ENCODE measurements around the gene AOX1. TPM values are rescaled to one million over a fixed set of nuclear protein-coding genes. Genes with fewer than 3 reads are reported as not detected.

AOX1 gene
- total RNA-seq, 1 donor from 2014 or later = 2.1 TPM

- H3K4me1 ChIP-seq (ENCODE audit: control insufficient read depth in 3 of 3, insufficient read depth in 3 of 3, low read length in 3 of 3) = no peaks in the 10 kb centered on the region
- H3K9me3 ChIP-seq (ENCODE audit: control insufficient read depth in 3 of 3, low read length in 3 of 3) = no peaks in the 10 kb centered on the region
- no peak overlapping the region for H3K27ac ChIP-seq (ENCODE audit: low read depth, low read length)
- no peaks in the 10 kb centered on the region for H3K36me3 ChIP-seq (ENCODE audit: control insufficient read depth in 3 of 3, insufficient read depth in 3 of 3, low read length in 3 of 3)
- no peak overlapping the region for H3K9ac ChIP-seq (ENCODE audit: low read depth in 1 of 3, low read length in 3 of 3)
- no peak overlapping the region for H3K4me3 ChIP-seq (ENCODE audit: low read length in 3 of 3)
- peaks cover 0 to 2% (median 0%) of the 10 kb centered on the region in 3 donors for H3K27me3 ChIP-seq (ENCODE audit: control insufficient read depth in 3 of 3, insufficient read depth in 3 of 3, low read length in 3 of 3)
These were observed 108.1 kb downstream of the AOX1 start for GRCh38 chr2:200693836-200694470.

- Histone ChIP-seq H3K27ac (ENCODE audit: low read depth, low read length) (no peak overlapping the region), H3K4me3 (ENCODE audit: low read length in 3 of 3) (no peak overlapping the region), H3K27me3 (ENCODE audit: control insufficient read depth in 3 of 3, insufficient read depth in 3 of 3, low read length in 3 of 3) (peaks cover 0 to 2% (median 0%) of the 10 kb centered on the region in 3 donors)
These were observed 109.4 kb downstream of the AOX1 start for GRCh38 chr2:200695191-200695590.

GRCh38 chr2:200695601-200696000 is 109.8 kb downstream of the AOX1 start:
- Histone ChIP-seq H3K9ac (ENCODE audit: low read depth in 1 of 3, low read length in 3 of 3) (no peak overlapping the region), H3K27ac (ENCODE audit: low read depth, low read length) (no peak overlapping the region), H3K4me3 (ENCODE audit: low read length in 3 of 3) (no peak overlapping the region), H3K4me1 (ENCODE audit: control insufficient read depth in 3 of 3, insufficient read depth in 3 of 3, low read length in 3 of 3) (no peaks in the 10 kb centered on the region), H3K27me3 (ENCODE audit: control insufficient read depth in 3 of 3, insufficient read depth in 3 of 3, low read length in 3 of 3) (peaks cover 0 to 2% (median 0%) of the 10 kb centered on the region in 3 donors), H3K9me3 (ENCODE audit: control insufficient read depth in 3 of 3, low read length in 3 of 3) (no peaks in the 10 kb centered on the region), H3K36me3 (ENCODE audit: control insufficient read depth in 3 of 3, insufficient read depth in 3 of 3, low read length in 3 of 3) (no peaks in the 10 kb centered on the region)

More at GRCh38 chr2:200695191-200695590, 109.4 kb downstream of the AOX1 start:
- Histone ChIP-seq H3K9me3 (ENCODE audit: control insufficient read depth in 3 of 3, low read length in 3 of 3) (no peaks in the 10 kb centered on the region), H3K36me3 (ENCODE audit: control insufficient read depth in 3 of 3, insufficient read depth in 3 of 3, low read length in 3 of 3) (no peaks in the 10 kb centered on the region), H3K4me1 (ENCODE audit: control insufficient read depth in 3 of 3, insufficient read depth in 3 of 3, low read length in 3 of 3) (no peaks in the 10 kb centered on the region), H3K9ac (ENCODE audit: low read depth in 1 of 3, low read length in 3 of 3) (no peak overlapping the region)

- Histone ChIP-seq H3K36me3 (ENCODE audit: control insufficient read depth in 3 of 3, insufficient read depth in 3 of 3, low read length in 3 of 3) (no peaks in the 10 kb centered on the region), H3K9ac (ENCODE audit: low read depth in 1 of 3, low read length in 3 of 3) (no peak overlapping the region), H3K4me3 (ENCODE audit: low read length in 3 of 3) (no peak overlapping the region), H3K4me1 (ENCODE audit: control insufficient read depth in 3 of 3, insufficient read depth in 3 of 3, low read length in 3 of 3) (no peaks in the 10 kb centered on the region), H3K27ac (ENCODE audit: low read depth, low read length) (no peak overlapping the region), H3K27me3 (ENCODE audit: control insufficient read depth in 3 of 3, insufficient read depth in 3 of 3, low read length in 3 of 3) (peaks cover 0 to 2% (median 0%) of the 10 kb centered on the region in 3 donors), H3K9me3 (ENCODE audit: control insufficient read depth in 3 of 3, low read length in 3 of 3) (no peaks in the 10 kb centered on the region)
These were observed 112.4 kb downstream of the AOX1 start for GRCh38 chr2:200698217-200698616.

- Histone ChIP-seq H3K36me3 (ENCODE audit: control insufficient read depth in 3 of 3, insufficient read depth in 3 of 3, low read length in 3 of 3) (no peaks in the 10 kb centered on the region), H3K4me1 (ENCODE audit: control insufficient read depth in 3 of 3, insufficient read depth in 3 of 3, low read length in 3 of 3) (no peaks in the 10 kb centered on the region), H3K9me3 (ENCODE audit: control insufficient read depth in 3 of 3, low read length in 3 of 3) (no peaks in the 10 kb centered on the region), H3K9ac (ENCODE audit: low read depth in 1 of 3, low read length in 3 of 3) (no peak overlapping the region), H3K27me3 (ENCODE audit: control insufficient read depth in 3 of 3, insufficient read depth in 3 of 3, low read length in 3 of 3) (no peaks in the 10 kb centered on the region), H3K4me3 (ENCODE audit: low read length in 3 of 3) (no peak overlapping the region), H3K27ac (ENCODE audit: low read depth, low read length) (no peak overlapping the region)
These were observed 113.5 kb downstream of the AOX1 start for GRCh38 chr2:200699310-200699709.

GRCh38 chr2:200700856-200701255 is 115.0 kb downstream of the AOX1 start:
- Histone ChIP-seq H3K27me3 (ENCODE audit: control insufficient read depth in 3 of 3, insufficient read depth in 3 of 3, low read length in 3 of 3) (no peaks in the 10 kb centered on the region), H3K27ac (ENCODE audit: low read depth, low read length) (no peak overlapping the region), H3K9ac (ENCODE audit: low read depth in 1 of 3, low read length in 3 of 3) (no peak overlapping the region), H3K36me3 (ENCODE audit: control insufficient read depth in 3 of 3, insufficient read depth in 3 of 3, low read length in 3 of 3) (no peaks in the 10 kb centered on the region), H3K9me3 (ENCODE audit: control insufficient read depth in 3 of 3, low read length in 3 of 3) (no peaks in the 10 kb centered on the region), H3K4me1 (ENCODE audit: control insufficient read depth in 3 of 3, insufficient read depth in 3 of 3, low read length in 3 of 3) (no peaks in the 10 kb centered on the region), H3K4me3 (ENCODE audit: low read length in 3 of 3) (no peak overlapping the region)

GRCh38 chr2:200702044-200702443 is 116.2 kb downstream of the AOX1 start:
- no peaks in the 10 kb centered on the region for H3K4me1 ChIP-seq (ENCODE audit: control insufficient read depth in 3 of 3, insufficient read depth in 3 of 3, low read length in 3 of 3)
- no peaks in the 10 kb centered on the region for H3K9me3 ChIP-seq (ENCODE audit: control insufficient read depth in 3 of 3, low read length in 3 of 3)

GRCh38 chr2:200702646-200703118 is 116.9 kb downstream of the AOX1 start:
- Histone ChIP-seq H3K4me3 (ENCODE audit: low read length in 3 of 3) (no peak overlapping the region), H3K27ac (ENCODE audit: low read depth, low read length) (no peak overlapping the region), H3K9me3 (ENCODE audit: control insufficient read depth in 3 of 3, low read length in 3 of 3) (no peaks in the 10 kb centered on the region), H3K36me3 (ENCODE audit: control insufficient read depth in 3 of 3, insufficient read depth in 3 of 3, low read length in 3 of 3) (no peaks in the 10 kb centered on the region), H3K9ac (ENCODE audit: low read depth in 1 of 3, low read length in 3 of 3) (no peak overlapping the region), H3K27me3 (ENCODE audit: control insufficient read depth in 3 of 3, insufficient read depth in 3 of 3, low read length in 3 of 3) (no peaks in the 10 kb centered on the region), H3K4me1 (ENCODE audit: control insufficient read depth in 3 of 3, insufficient read depth in 3 of 3, low read length in 3 of 3) (no peaks in the 10 kb centered on the region)

More at GRCh38 chr2:200702044-200702443, 116.2 kb downstream of the AOX1 start:
- H3K36me3 ChIP-seq (ENCODE audit: control insufficient read depth in 3 of 3, insufficient read depth in 3 of 3, low read length in 3 of 3) = no peaks in the 10 kb centered on the region
- H3K4me3 ChIP-seq (ENCODE audit: low read length in 3 of 3) = no peak overlapping the region
- H3K27ac ChIP-seq (ENCODE audit: low read depth, low read length) = no peak overlapping the region
- H3K9ac ChIP-seq (ENCODE audit: low read depth in 1 of 3, low read length in 3 of 3) = no peak overlapping the region
- no peaks in the 10 kb centered on the region for H3K27me3 ChIP-seq (ENCODE audit: control insufficient read depth in 3 of 3, insufficient read depth in 3 of 3, low read length in 3 of 3)

GRCh38 chr2:200703127-200703925 is 117.5 kb downstream of the AOX1 start:
- Histone ChIP-seq H3K27ac (ENCODE audit: low read depth, low read length) (no peak overlapping the region), H3K9ac (ENCODE audit: low read depth in 1 of 3, low read length in 3 of 3) (no peak overlapping the region), H3K4me3 (ENCODE audit: low read length in 3 of 3) (no peak overlapping the region), H3K27me3 (ENCODE audit: control insufficient read depth in 3 of 3, insufficient read depth in 3 of 3, low read length in 3 of 3) (no peaks in the 10 kb centered on the region), H3K36me3 (ENCODE audit: control insufficient read depth in 3 of 3, insufficient read depth in 3 of 3, low read length in 3 of 3) (no peaks in the 10 kb centered on the region), H3K9me3 (ENCODE audit: control insufficient read depth in 3 of 3, low read length in 3 of 3) (no peaks in the 10 kb centered on the region), H3K4me1 (ENCODE audit: control insufficient read depth in 3 of 3, insufficient read depth in 3 of 3, low read length in 3 of 3) (no peaks in the 10 kb centered on the region)

Data from skeletal muscle tissue (tissue), 4 donors.